Duodenal mucosa (tissue), 2 donors: ENCODE measurements around the gene TP53I11.

ENCODE experiments used
- H3K27ac ChIP-seq: one replicate; pipeline ENCODE4 v1.7.0; 2013; ENCODE audit warnings: low read depth, low read length
- H3K27me3 ChIP-seq, 2 donors: one replicate each; pipeline ENCODE4 v1.7.0; 2013; ENCODE audit warnings: low read length in 2 of 2, control low read depth in 1 of 2; ENCODE audit not compliant: insufficient read depth in 2 of 2, control insufficient read depth in 1 of 2
- H3K36me3 ChIP-seq, 2 donors: one replicate each; pipeline ENCODE4 v1.7.0; 2013; ENCODE audit warnings: low read length in 2 of 2, control low read depth in 1 of 2; ENCODE audit not compliant: insufficient read depth in 2 of 2, control insufficient read depth in 1 of 2
- H3K4me1 ChIP-seq, 2 donors: one replicate each; pipeline ENCODE4 v1.7.0; 2013; ENCODE audit warnings: low read length in 2 of 2, control low read depth in 1 of 2; ENCODE audit not compliant: insufficient read depth in 2 of 2, control insufficient read depth in 1 of 2
- H3K4me3 ChIP-seq, 2 donors: one replicate each; pipeline ENCODE4 v1.7.0; 2013; ENCODE audit warnings: low read length in 2 of 2, low read depth in 1 of 2
- H3K9ac ChIP-seq, 2 donors: one replicate each; pipeline ENCODE4 v1.7.0; 2013; ENCODE audit warnings: low read length in 2 of 2, low read depth in 1 of 2
- H3K9me3 ChIP-seq, 2 donors: one replicate each; pipeline ENCODE4 v1.7.0; 2013; ENCODE audit warnings: low read length in 2 of 2, control low read depth in 1 of 2; ENCODE audit not compliant: control insufficient read depth in 1 of 2

The TP53I11 gene

DNA sequence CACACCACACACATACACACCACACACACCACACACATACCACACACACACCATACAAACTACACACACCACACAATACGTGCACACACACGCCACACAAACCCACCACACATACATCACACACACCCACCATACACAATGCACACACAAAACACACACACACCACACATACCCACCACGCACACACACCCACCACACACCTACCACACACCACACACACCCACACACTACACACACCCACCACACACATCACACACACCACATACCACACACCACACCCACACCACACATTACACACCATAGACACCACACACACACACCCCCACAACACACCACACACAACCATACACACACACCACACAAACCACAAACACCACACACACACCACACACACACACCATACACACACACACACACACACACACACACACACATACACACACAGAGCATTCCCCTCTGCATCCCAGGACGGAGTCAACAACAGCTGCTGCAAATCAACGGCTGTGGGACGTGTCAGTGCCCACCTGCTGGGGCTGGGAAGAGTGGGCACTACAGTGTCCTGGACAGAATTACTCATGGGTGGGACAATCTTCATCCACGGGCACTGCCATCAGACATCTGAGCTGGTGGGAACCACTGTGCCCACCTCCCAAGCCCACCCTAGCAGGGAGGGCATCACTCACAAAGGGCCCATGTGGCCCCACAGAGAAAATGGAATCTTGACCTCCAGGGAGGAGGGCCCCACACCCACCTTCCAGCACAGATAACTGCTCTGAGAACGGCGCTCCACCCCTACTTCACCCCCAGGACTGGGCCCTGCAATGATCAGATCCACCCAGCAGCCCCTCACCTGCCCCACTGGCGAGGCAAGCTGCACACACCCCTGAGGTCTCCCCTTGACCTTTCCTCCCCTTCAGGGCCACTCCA is 8.4 kb downstream of the TP53I11 start:
- Histone ChIP-seq H3K27me3 (no peaks in the 10 kb centered on the region), H3K36me3 (peaks cover 0 to 14% of the 10 kb centered on the region in 2 donors), H3K4me3 (no peak overlapping the region), H3K9me3 (no peaks in the 10 kb centered on the region), H3K9ac (no peak overlapping the region), H3K4me1 (peaks cover 20 to 38% of the 10 kb centered on the region in 2 donors), H3K27ac (no peak overlapping the region)

DNA sequence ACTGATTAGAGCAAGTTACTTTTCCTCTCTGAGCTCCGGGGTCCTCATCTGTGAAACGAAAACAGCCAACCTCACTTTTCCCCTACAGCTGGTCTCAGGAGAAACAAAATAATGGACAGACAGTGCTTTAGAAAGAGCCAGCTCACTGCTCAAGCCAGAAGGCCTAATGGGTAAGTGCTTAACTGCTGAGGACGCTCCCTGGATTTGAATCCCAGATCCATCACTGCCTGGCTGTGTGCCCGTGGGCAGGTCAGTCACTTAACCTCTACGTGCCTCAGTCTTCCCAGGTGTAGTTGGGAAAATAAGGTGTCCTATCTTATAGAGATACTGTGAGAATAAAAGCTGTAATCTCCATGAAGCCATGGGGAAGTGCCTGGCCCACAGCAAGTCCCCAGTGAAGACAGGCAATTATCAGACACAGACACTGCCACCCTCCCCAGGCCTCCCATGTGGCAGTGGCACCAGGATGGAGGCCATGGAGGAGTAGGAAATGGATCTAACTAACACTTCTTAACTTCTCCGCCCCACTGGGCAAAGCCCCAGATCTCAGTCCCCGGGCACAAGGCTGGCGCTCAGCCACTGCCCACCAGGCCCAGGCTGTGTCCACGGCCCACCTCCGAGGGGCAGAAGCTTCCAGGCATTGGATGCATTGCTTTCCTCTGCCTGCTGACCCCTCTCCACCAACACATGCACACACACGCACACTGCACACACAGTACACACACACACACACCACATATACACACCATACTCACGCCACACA is 9.2 kb downstream of the TP53I11 start:
- Histone ChIP-seq H3K27ac (no peak overlapping the region), H3K4me1 (peaks cover 20 to 38% of the 10 kb centered on the region in 2 donors), H3K9ac (no peak overlapping the region), H3K4me3 (no peak overlapping the region), H3K36me3 (peaks cover 0 to 12% of the 10 kb centered on the region in 2 donors), H3K9me3 (no peaks in the 10 kb centered on the region), H3K27me3 (no peaks in the 10 kb centered on the region)

DNA sequence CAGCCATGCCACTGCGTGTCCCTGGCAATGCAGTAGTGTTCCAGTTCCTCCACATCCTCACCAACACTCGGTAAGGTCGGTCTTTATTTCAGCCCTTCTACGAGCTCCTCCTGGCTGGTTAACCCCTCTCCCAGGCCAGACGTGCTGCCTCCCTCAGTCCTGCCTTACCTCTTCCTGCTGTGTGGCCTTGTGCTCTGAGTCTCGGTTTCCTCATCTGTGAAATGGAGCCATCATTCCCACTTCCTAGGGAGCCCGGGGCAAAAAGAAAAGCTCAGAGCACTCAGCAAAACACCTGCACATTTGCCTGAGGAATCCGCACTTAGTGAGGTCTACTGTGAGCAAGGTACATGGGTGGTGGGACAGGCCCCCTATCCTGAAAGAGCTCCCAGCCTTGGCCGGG is 9.8 kb downstream of the TP53I11 start:
- H3K27ac ChIP-seq, result no peak overlapping the region
- H3K36me3 ChIP-seq, result peaks cover 0 to 9% of the 10 kb centered on the region in 2 donors
- H3K4me1 ChIP-seq, result peaks cover 20 to 33% of the 10 kb centered on the region in 2 donors
- H3K9ac ChIP-seq, result no peak overlapping the region
- no peaks in the 10 kb centered on the region for H3K27me3 ChIP-seq
- H3K9me3 ChIP-seq, result no peaks in the 10 kb centered on the region
- H3K4me3 ChIP-seq, result no peak overlapping the region

DNA sequence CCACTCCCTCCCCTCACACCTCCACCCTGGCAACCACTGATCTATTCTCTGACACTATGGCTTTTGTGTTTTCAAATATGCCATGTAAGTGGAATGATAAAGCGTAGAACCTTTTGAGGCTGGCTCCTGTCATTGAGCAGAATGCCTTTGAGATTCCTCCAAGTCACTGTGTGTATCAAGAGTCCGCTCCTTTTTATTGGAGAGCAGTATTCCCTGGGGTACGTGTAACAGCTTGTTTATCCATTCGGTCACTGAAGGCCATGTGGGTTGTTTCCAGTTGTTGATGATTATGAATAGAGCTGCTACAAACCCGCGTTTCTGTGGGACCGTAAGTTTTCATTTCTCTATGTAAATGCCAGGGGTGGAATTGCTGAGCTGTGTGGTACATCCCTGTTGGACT is 10.3 kb downstream of the TP53I11 start:
- Histone ChIP-seq H3K9me3 (no peaks in the 10 kb centered on the region), H3K4me3 (no peak overlapping the region), H3K9ac (no peak overlapping the region), H3K36me3 (peaks cover 0 to 9% of the 10 kb centered on the region in 2 donors), H3K27ac (no peak overlapping the region), H3K27me3 (no peaks in the 10 kb centered on the region), H3K4me1 (peaks cover 20 to 31% of the 10 kb centered on the region in 2 donors)

DNA sequence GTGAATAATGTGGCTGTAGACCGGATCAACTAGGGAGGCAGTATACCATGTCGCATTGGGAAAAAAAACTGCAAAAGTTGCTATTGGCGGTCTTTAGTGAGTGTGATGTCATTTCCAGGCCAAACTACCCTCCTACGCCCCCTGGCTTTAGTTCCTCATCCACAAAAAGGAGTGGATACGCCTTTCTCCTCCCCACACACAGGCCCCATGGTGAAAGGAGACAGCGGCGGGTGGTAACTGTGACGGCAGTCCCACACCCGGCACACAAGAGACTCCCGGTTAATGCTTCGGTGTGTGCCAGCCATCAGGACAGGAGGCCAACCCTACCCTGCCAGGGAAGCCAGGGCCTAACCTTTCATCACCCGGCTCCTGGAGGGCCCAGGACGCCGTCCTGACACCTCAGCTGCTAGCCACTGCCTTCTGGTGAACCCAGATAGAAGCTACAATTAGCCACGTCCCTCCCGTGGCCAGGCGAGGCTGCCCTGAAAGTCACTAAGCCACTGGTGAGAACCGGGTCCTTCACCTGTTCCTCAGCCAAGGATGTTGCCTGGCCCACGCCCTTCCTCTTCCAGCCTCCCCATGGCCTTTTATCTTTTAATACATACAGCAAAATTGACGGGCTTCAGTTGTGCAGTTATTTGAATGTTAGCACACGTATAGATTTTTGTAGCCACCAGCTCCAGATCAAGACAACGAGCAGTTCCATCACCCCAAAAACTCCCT is 10.8 kb downstream of the TP53I11 start:
- Histone ChIP-seq H3K36me3 (peaks cover 0 to 14% of the 10 kb centered on the region in 2 donors), H3K9ac (no peak overlapping the region), H3K9me3 (no peaks in the 10 kb centered on the region), H3K27me3 (no peaks in the 10 kb centered on the region), H3K27ac (no peak overlapping the region), H3K4me1 (peaks cover 20 to 27% of the 10 kb centered on the region in 2 donors), H3K4me3 (no peak overlapping the region)

DNA sequence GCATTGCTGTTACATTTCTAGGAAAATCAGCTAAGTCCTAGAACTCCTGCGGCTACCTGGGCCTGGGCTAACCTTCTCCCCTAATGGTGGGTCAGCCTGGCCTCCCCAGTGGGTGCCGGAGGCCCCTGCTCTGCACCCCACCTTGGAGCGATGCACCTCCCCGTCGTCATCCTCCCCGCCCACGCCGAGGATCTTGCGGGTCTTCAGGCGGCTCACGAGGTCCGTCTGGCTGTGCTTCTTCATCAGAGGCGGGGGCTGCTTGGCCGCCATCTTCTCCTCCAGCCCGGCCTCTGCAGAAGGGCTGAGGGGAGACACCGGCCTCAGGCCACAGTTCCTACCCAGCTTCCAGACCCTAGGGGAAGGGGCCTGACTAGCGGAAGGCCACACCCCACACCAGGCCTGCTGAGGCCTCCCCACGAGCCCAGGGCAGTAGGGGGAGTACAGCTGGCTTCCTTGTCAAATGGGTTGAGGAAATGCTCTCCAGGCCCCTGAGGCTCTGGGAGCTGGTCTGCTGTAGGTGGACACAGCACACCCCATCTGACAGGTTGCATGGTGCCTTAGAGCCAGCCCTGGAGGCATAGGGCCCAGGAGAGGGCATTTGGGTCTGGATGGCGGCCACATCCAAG is 12.5 kb downstream of the TP53I11 start:
- Histone ChIP-seq H3K9me3 (no peaks in the 10 kb centered on the region), H3K4me1 (peaks cover 9 to 14% of the 10 kb centered on the region in 2 donors), H3K4me3 (no peak overlapping the region), H3K9ac (no peak overlapping the region), H3K27ac (no peak overlapping the region), H3K27me3 (no peaks in the 10 kb centered on the region), H3K36me3 (peaks cover 9 to 30% of the 10 kb centered on the region in 2 donors)

DNA sequence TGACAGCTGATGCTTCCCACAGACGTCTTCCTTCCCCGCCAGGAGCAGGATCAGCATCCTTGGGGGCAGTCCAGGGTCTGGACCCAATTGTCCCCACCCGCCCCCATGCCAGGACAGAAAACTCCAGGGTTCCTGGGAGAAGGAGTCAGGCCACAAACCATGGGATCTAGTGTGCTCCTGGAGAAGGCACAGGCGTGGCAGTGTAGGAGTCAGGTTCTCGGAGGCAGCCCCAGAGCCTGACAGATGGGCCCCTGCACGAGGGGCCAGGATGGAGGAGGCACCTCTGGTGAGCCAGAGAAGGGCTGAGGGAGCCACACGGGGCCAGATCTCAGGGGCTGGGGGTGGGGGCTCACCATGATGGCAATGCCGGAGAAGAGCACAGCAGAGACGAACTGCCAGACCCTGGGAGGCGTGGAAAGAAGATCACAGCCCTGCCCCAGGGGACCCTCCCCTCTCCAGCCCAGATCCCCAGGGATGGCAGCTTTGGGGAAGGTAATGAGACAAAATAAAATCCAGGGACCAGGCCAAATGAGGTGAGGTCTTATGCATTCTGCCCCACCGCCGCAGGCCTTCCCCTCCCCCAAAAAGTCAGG is 13.6 kb downstream of the TP53I11 start:
- Histone ChIP-seq H3K4me3 (no peak overlapping the region), H3K9me3 (no peaks in the 10 kb centered on the region), H3K4me1 (peaks cover 0 to 4% of the 10 kb centered on the region in 2 donors), H3K9ac (no peak overlapping the region), H3K36me3 (peaks cover 10 to 31% of the 10 kb centered on the region in 2 donors), H3K27me3 (no peaks in the 10 kb centered on the region), H3K27ac (no peak overlapping the region)

DNA sequence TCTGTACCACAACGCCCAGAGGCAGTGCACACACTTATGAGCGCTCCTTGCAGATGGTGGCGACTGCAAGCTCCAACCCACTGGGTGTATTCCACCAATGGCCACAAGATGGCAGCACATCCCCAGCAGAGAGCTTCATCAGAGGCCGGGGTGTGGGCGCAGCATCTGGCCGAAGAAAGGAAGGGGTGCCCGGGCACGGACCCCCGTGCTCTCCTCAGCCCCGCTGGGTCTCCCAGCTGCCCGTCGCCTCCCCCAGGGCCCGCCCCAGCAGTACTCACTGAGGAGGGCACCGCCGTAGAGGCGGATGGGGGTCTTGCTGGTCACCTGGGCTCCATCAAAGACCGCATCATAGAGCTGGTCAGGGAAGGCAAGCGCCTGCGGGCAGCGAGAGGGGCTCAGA is 14.2 kb downstream of the TP53I11 start:
- Histone ChIP-seq H3K27ac (no peak overlapping the region), H3K9ac (no peak overlapping the region), H3K36me3 (peaks cover 10 to 31% of the 10 kb centered on the region in 2 donors)

DNA sequence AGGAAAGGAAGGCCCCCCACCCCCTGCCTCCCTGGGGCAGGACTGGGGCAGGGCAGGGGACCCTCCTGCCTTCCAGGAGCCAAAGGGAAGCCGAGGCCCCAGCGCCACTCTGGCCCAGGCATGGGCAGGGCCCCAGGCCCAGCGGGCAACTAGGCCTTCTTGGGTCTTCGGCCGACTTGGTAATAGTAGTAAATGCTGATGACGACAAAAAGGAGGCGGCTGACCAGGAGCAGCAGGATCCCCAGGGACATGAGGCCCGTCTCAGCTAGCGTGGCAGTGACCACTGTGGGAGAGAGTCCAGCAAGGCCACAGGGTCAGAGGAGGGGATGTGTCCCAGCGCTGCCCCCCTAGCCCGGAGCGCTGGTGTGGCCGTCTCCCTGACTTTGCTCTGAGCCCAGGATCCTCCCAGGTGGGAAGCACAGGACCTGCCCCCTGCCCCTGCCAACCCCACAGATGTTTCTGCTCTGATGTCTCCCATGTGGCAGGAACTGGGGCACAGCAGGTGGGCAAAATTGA is 15.9 kb downstream of the TP53I11 start:
- peaks cover 10 to 31% of the 10 kb centered on the region in 2 donors for H3K36me3 ChIP-seq

More for the DNA sequence above, 14.2 kb downstream of the TP53I11 start:
- H3K27me3 ChIP-seq, result no peaks in the 10 kb centered on the region
- no peaks in the 10 kb centered on the region for H3K4me1 ChIP-seq
- no peak overlapping the region for H3K4me3 ChIP-seq
- no peaks in the 10 kb centered on the region for H3K9me3 ChIP-seq

More for the DNA sequence above, 15.9 kb downstream of the TP53I11 start:
- H3K9me3 ChIP-seq, result no peaks in the 10 kb centered on the region
- no peak overlapping the region for H3K27ac ChIP-seq
- H3K4me1 ChIP-seq, result no peaks in the 10 kb centered on the region
- no peak overlapping the region for H3K9ac ChIP-seq
- H3K4me3 ChIP-seq, result no peak overlapping the region
- H3K27me3 ChIP-seq, result no peaks in the 10 kb centered on the region
